ENCODE results near the gene DPP6. TPM values are rescaled to one million over a fixed set of nuclear protein-coding genes. Genes with fewer than 3 reads are reported as not detected.

DPP6 gene
- total RNA-seq, 1 donor from 2014 or later, result 0.48 TPM

- Histone ChIP-seq H3K4me2 (ENCODE audit: low read length) (no peak overlapping the region), H3K79me2 (ENCODE audit: insufficient read depth, low read length) (no peaks in the 10 kb centered on the region), H3K9ac (ENCODE audit: low read length) (no peak overlapping the region), H3K4me3 (ENCODE audit: insufficient read depth, low read depth, low read length) (no peak overlapping the region), H2AFZ (ENCODE audit: low read depth, low read length) (no peak overlapping the region), H3K4me1 (ENCODE audit: insufficient read depth, low read length) (peaks cover 11% of the 10 kb centered on the region), H3K27me3 (ENCODE audit: insufficient read depth, low read length) (no peaks in the 10 kb centered on the region), H3K36me3 (ENCODE audit: insufficient read depth, low read length) (no peaks in the 10 kb centered on the region), H4K20me1 (ENCODE audit: insufficient read depth, low read length) (no peaks in the 10 kb centered on the region), H3K27ac (ENCODE audit: low read depth, low read length) (no peak overlapping the region), H3K9me3 (ENCODE audit: insufficient read depth, low read depth, low read length) (peaks cover 4% of the 10 kb centered on the region)
- Mint-ChIP-seq H3K27me3 (ENCODE audit: low read depth, unreplicated experiment) (no peaks in the 10 kb centered on the region), H3K27ac (ENCODE audit: unreplicated experiment) (no peak overlapping the region), H3K9me3 (ENCODE audit: unreplicated experiment) (peaks cover 6% of the 10 kb centered on the region), H3K4me1 (ENCODE audit: low read depth, unreplicated experiment) (peaks cover 28% of the 10 kb centered on the region), H3K36me3 (ENCODE audit: low read depth, unreplicated experiment) (no peaks in the 10 kb centered on the region), H3K4me3 (ENCODE audit: unreplicated experiment) (no peak overlapping the region)
- FAIRE-seq (no peak), DNase-seq (ENCODE audit: low read depth) (no peak)
- TF ChIP-seq CTCF (IDR thresholded peaks at IDR 0.05; ENCODE audit: insufficient read depth, low read depth, low read length) (no peak), EZH2 (IDR thresholded peaks at IDR 0.05; ENCODE audit: insufficient read depth, low read length) (no peak)
Measured at GRCh38 chr7:154769527-154769926, 717.3 kb downstream of the DPP6 start.

- H3K36me3 Mint-ChIP-seq (ENCODE audit: low read depth, unreplicated experiment), result no peaks in the 10 kb centered on the region
- no peak overlapping the region for H3K4me2 ChIP-seq (ENCODE audit: low read length)
- H3K36me3 ChIP-seq (ENCODE audit: insufficient read depth, low read length), result no peaks in the 10 kb centered on the region
- H3K27me3 Mint-ChIP-seq (ENCODE audit: low read depth, unreplicated experiment), result no peaks in the 10 kb centered on the region
- no peak overlapping the region for H3K27ac Mint-ChIP-seq (ENCODE audit: unreplicated experiment)
- peaks cover 6% of the 10 kb centered on the region for H3K4me1 ChIP-seq (ENCODE audit: insufficient read depth, low read length)
- H4K20me1 ChIP-seq (ENCODE audit: insufficient read depth, low read length), result no peaks in the 10 kb centered on the region
- H3K9me3 Mint-ChIP-seq (ENCODE audit: unreplicated experiment), result peaks cover 6% of the 10 kb centered on the region
- DNase-seq (ENCODE audit: low read depth) (no peak), FAIRE-seq (no peak)
- H3K4me3 ChIP-seq (ENCODE audit: insufficient read depth, low read depth, low read length), result no peak overlapping the region
- H3K9ac ChIP-seq (ENCODE audit: low read length), result no peak overlapping the region
- TF ChIP-seq EZH2 (IDR thresholded peaks at IDR 0.05; ENCODE audit: insufficient read depth, low read length) (no peak), CTCF (IDR thresholded peaks at IDR 0.05; ENCODE audit: insufficient read depth, low read depth, low read length) (no peak)
- peaks cover 22% of the 10 kb centered on the region for H3K4me1 Mint-ChIP-seq (ENCODE audit: low read depth, unreplicated experiment)
- H2AFZ ChIP-seq (ENCODE audit: low read depth, low read length), result no peak overlapping the region
- no peak overlapping the region for H3K27ac ChIP-seq (ENCODE audit: low read depth, low read length)
- H3K79me2 ChIP-seq (ENCODE audit: insufficient read depth, low read length), result no peaks in the 10 kb centered on the region
- H3K27me3 ChIP-seq (ENCODE audit: insufficient read depth, low read length), result no peaks in the 10 kb centered on the region
- no peak overlapping the region for H3K4me3 Mint-ChIP-seq (ENCODE audit: unreplicated experiment)
- peaks cover 4% of the 10 kb centered on the region for H3K9me3 ChIP-seq (ENCODE audit: insufficient read depth, low read depth, low read length)
Measured at GRCh38 chr7:154770361-154770760, 718.2 kb downstream of the DPP6 start.

GRCh38 chr7:154770962-154771361 lies 718.8 kb downstream of the DPP6 start:
- TF ChIP-seq CTCF (IDR thresholded peaks at IDR 0.05; ENCODE audit: insufficient read depth, low read depth, low read length) (no peak), EZH2 (IDR thresholded peaks at IDR 0.05; ENCODE audit: insufficient read depth, low read length) (no peak)
- Histone ChIP-seq H3K4me2 (ENCODE audit: low read length) (no peak overlapping the region), H4K20me1 (ENCODE audit: insufficient read depth, low read length) (no peaks in the 10 kb centered on the region), H2AFZ (ENCODE audit: low read depth, low read length) (no peak overlapping the region), H3K9me3 (ENCODE audit: insufficient read depth, low read depth, low read length) (peaks cover 4% of the 10 kb centered on the region), H3K4me1 (ENCODE audit: insufficient read depth, low read length) (peaks cover 6% of the 10 kb centered on the region), H3K27me3 (ENCODE audit: insufficient read depth, low read length) (no peaks in the 10 kb centered on the region), H3K36me3 (ENCODE audit: insufficient read depth, low read length) (no peaks in the 10 kb centered on the region), H3K9ac (ENCODE audit: low read length) (no peak overlapping the region), H3K79me2 (ENCODE audit: insufficient read depth, low read length) (no peaks in the 10 kb centered on the region), H3K27ac (ENCODE audit: low read depth, low read length) (no peak overlapping the region), H3K4me3 (ENCODE audit: insufficient read depth, low read depth, low read length) (no peak overlapping the region)
- no peaks in the 10 kb centered on the region for H3K27me3 Mint-ChIP-seq (ENCODE audit: low read depth, unreplicated experiment)
- H3K4me1 Mint-ChIP-seq (ENCODE audit: low read depth, unreplicated experiment), result peaks cover 22% of the 10 kb centered on the region
- DNase-seq (ENCODE audit: low read depth) (no peak), FAIRE-seq (no peak)
- H3K36me3 Mint-ChIP-seq (ENCODE audit: low read depth, unreplicated experiment), result no peaks in the 10 kb centered on the region
- H3K27ac Mint-ChIP-seq (ENCODE audit: unreplicated experiment), result peak overlapping the region; percentile 53
- peaks cover 6% of the 10 kb centered on the region for H3K9me3 Mint-ChIP-seq (ENCODE audit: unreplicated experiment)
- no peak overlapping the region for H3K4me3 Mint-ChIP-seq (ENCODE audit: unreplicated experiment)
